BJ (cell line): ENCODE results near the gene PODNL1. TPM values are rescaled to one million over a fixed set of nuclear protein-coding genes. Genes with fewer than 3 reads are reported as not detected.

Experiments
- CTCF ChIA-PET: fragments of 350-600 bp; formaldehyde crosslinking; extraction: SDS; loops from one replicate; lab custom pipeline; 2021; ENCODE audit warnings: antibody characterized with exemption, inconsistent platforms; lab: Yijun Ruan, JAX
- POLR2A ChIA-PET: fragments of 300-600 bp; sonication (Branson Sonifier 250); formaldehyde crosslinking; extraction: SDS; loops from one replicate; lab custom pipeline; 2021; ENCODE audit warnings: antibody characterized with exemption; lab: Charles Lee
- DNase-seq: peaks from one replicate; pipeline ENCODE4 v3.0.0-alpha.2; 2011; ENCODE audit warnings: low read depth
- H3K27me3 ChIP-seq: 2 replicates; pipeline ENCODE4 v1.6.0; 2011; ENCODE audit warnings: low read length; ENCODE audit not compliant: control insufficient read depth, insufficient read depth
- H3K36me3 ChIP-seq: 2 replicates; pipeline ENCODE4 v1.5.1; 2011; ENCODE audit warnings: low read length; ENCODE audit not compliant: control insufficient read depth, insufficient read depth
- H3K4me3 ChIP-seq: 2 replicates; pipeline ENCODE4 v1.5.1; 2011; ENCODE audit warnings: low read depth, mild to moderate bottlenecking, control low read depth, low read length
- polyA plus RNA-seq: library from polyadenylated mRNA; depleted of rRNA; stranded (reverse); fragments of >200 nt; gene quantifications from 2 replicates; pipeline ENCODE4 v1.2.3, GENCODE V29; 2011
- TF ChIP-seq, protein P1 (sequence below): IDR thresholded peaks from 2 replicates; pipeline ENCODE4 v1.5.1; 2011; ENCODE audit warnings: low read depth, mild to moderate bottlenecking, control low read depth, inconsistent platforms, low read length, moderate library complexity; ENCODE audit not compliant: insufficient read depth

The PODNL1 gene
- polyA plus RNA-seq, 1 experiment = 18.6 TPM

DNA sequence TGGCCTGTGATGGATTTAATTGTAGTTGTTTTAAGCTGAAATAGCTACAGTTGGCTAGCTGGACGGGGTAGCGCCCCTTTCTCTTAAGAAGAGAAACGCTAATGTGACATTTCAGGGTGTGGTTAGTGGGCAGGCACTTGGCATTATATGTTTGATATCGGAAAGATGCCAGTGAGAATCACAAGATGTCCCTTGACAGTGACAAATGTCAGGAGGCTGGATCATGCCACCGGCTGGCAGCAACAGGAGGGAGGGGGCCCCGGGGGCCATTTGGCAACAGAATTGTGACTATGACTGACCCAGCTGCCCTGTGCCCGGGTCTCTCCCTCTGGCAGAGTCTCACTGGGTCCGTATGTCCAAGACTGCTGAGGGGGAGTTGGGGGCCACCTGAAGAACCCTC, 18.8 kb upstream of the PODNL1 start:
- ChIA-PET POLR2A (no interaction called here), CTCF (interaction anchor here (1.0 to 1.1 kb wide), 2 partner anchors 13 to 74 kb away, joined by 3 read pairs; no protein-coding TSS in a partner anchor)
- H3K27me3 ChIP-seq = no peaks in the 10 kb centered on the region
- H3K4me3 ChIP-seq = no peak overlapping the region
- TF ChIP-seq, protein P1, sequence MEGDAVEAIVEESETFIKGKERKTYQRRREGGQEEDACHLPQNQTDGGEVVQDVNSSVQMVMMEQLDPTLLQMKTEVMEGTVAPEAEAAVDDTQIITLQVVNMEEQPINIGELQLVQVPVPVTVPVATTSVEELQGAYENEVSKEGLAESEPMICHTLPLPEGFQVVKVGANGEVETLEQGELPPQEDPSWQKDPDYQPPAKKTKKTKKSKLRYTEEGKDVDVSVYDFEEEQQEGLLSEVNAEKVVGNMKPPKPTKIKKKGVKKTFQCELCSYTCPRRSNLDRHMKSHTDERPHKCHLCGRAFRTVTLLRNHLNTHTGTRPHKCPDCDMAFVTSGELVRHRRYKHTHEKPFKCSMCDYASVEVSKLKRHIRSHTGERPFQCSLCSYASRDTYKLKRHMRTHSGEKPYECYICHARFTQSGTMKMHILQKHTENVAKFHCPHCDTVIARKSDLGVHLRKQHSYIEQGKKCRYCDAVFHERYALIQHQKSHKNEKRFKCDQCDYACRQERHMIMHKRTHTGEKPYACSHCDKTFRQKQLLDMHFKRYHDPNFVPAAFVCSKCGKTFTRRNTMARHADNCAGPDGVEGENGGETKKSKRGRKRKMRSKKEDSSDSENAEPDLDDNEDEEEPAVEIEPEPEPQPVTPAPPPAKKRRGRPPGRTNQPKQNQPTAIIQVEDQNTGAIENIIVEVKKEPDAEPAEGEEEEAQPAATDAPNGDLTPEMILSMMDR = no peak
- no peak for DNase-seq
- H3K36me3 ChIP-seq = peaks cover 24% of the 10 kb centered on the region

DNA sequence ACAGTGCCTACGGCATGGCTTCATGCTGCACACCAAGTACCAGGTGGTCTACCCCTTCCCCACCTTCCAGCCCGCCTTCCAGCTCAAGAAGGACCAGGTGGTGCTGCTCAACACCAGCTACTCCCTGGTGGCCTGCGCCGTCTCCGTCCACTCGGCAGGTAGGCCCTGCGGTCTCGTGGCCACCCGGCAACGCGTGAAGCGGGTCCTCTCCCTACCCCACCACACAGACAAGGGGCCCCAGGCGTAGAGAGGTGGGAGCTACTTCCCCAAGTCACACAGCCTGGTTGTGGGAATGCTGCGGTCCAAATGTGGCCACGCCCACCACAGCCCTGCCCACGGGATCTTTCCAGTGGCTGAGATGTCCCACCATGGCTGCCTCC, 18.1 kb upstream of the PODNL1 start:
- peaks cover 24% of the 10 kb centered on the region for H3K36me3 ChIP-seq
- TF ChIP-seq, protein P1 = no peak
- POLR2A ChIA-PET = no interaction called here
- H3K27me3 ChIP-seq = no peaks in the 10 kb centered on the region
- H3K4me3 ChIP-seq = no peak overlapping the region
- DNase-seq = no peak
- CTCF ChIA-PET = interaction anchor here (0.9 to 1.1 kb wide), 3 partner anchors 13 to 92 kb away, joined by 3 read pairs; no protein-coding TSS in a partner anchor

DNA sequence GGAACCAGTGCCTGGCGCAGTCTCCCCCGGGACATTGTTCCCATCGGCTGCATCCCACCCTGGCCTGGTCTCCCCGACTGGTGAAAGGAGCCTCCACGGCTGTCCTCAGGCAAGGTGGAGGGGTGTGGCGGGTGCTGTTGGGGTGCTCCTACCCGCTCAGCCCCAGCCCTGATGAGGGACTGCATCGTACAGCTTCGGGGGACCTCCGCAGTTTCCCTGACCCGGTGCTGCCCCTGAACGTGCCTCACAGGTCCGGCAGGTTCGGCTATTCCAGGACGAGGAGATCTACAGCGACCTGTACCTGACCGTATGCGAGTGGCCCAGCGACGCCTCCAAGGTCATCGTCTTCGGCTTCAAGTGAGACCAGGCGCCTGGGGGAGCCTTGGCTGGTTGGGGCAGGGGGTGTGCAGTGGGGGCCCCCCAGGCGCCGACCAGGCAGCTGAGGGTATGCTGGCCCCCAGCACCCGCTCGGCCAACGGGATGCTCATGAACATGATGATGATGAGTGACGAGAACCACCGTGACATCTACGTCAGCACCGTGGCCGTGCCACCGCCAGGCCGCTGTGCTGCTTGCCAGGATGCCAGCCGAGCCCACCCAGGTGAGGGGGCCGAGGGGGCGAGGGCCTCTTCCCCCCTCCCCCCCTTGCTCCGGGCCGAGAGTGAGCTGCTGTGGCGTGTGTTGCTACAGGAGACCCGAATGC, 17.6 kb upstream of the PODNL1 start:
- POLR2A ChIA-PET = no interaction called here
- DNase-seq = no peak
- TF ChIP-seq, protein P1 = no peak

DNA sequence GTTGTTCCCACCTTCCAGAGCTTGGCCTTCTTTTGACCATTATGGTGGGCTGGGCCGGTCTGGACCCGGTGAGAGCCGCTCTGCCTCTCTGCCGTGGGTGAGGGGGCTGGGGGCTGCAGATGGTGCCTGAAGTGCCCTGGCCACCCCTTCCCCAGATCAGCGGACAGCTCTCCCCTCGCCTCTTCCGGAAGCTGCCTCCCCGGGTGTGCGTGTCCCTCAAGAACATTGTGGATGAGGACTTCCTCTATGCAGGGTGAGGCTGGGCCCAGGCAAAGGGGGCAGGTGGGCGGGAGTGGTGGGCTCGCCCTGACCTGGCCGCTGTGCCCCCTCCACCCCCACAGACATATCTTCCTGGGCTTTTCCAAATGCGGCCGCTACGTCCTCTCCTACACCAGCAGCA, 16.0 kb upstream of the PODNL1 start:
- CTCF ChIA-PET = interaction anchor here (0.6 to 3.9 kb wide), 7 partner anchors 8 to 122 kb away, joined by 3 to 18 read pairs (median 3); partner anchors contain the start of gene PODNL1
- no peak for DNase-seq
- POLR2A ChIA-PET = no interaction called here

More for the DNA sequence above, 17.6 kb upstream of the PODNL1 start:
- CTCF ChIA-PET = interaction anchor here (0.9 to 1.4 kb wide), 3 partner anchors 72 to 92 kb away, joined by 3 to 5 read pairs (median 3); partner anchors contain the start of gene IL27RA
- Histone ChIP-seq H3K36me3 (peaks cover 24% of the 10 kb centered on the region), H3K27me3 (no peaks in the 10 kb centered on the region), H3K4me3 (no peak overlapping the region)

More for the DNA sequence above, 16.0 kb upstream of the PODNL1 start:
- Histone ChIP-seq H3K27me3 (no peaks in the 10 kb centered on the region), H3K4me3 (no peak overlapping the region), H3K36me3 (peaks cover 15% of the 10 kb centered on the region)
- TF ChIP-seq, protein P1 = no peak
